HG02943 (cell line): ENCODE measurements around the gene EIF1.
"Not testable (repeated sequence)": the region's sequence is repeated elsewhere in the genome, so short reads cannot be mapped to it uniquely, and the experiment has no call there.

Source experiments
- ATAC-seq: cut with Tn5 transposase; IDR thresholded peaks from one replicate; pipeline ENCODE4 v1.9.1; 2021; ENCODE audit warnings: mild to moderate bottlenecking, low read depth, moderate library complexity; ENCODE audit not compliant: unreplicated experiment

The EIF1 gene

DNA sequence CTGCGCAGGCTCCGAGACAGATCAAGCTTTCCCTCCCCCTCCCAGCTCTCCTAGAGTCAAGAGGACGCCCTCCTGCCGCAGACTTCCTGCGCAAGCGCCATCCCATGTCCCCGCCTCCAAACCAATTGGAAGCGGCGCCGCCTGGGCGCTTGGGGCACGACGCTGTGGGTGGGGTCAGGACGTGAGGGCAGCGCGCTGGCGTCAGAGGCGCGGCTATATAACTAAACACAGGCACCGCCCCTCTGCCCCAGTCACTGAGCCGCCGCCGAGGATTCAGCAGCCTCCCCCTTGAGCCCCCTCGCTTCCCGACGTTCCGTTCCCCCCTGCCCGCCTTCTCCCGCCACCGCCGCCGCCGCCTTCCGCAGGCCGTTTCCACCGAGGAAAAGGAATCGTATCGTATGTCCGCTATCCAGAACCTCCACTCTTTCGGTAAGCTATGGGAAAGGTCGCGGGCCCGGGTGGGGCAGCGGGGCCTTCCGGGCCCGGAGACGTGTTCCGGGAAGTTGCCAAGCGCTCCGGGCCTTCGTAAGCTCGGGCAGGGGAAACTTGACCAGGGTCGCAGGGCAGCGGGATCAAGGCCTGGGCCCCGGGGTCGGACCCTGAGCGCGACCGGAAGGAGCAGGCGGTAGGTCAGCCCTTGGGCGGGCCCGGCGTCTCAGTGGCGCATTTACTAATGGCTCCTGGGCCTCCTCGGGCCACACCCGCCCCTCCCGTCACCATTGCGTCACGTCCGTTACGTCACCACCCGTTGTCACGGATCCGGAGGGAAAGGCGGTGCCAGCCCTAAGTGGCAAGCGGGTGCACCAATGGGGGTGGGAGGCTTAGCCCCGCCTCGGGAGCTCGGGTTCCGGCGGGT lies at the start of gene EIF1:
EIF1 (plus strand) TSS at position 245 of the 856 bp plus-strand sequence; CDS start at position 399, 154 bp downstream.
- ATAC-seq = peak; percentile 76

DNA sequence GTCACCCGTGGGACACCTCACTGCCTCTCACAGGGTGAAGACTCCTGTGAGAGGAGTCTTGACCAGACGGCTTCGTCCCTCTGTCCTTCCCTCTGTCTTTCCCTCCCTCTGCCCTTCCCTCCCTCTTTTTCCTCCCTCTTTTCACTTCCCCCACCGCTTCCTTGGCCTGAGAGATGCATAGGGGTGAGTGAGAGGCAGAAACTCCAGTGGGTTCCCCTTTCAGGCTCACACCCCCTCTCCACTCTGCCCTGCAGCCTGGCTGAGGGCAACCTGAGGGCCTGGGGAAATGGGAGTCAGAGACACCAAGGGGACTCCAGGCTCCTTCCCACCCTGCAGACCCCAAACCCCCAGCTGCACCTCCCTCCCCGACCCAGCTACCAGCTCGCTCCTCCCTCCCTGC lies 49.7 kb upstream of the EIF1 start:
- no peak for ATAC-seq

DNA sequence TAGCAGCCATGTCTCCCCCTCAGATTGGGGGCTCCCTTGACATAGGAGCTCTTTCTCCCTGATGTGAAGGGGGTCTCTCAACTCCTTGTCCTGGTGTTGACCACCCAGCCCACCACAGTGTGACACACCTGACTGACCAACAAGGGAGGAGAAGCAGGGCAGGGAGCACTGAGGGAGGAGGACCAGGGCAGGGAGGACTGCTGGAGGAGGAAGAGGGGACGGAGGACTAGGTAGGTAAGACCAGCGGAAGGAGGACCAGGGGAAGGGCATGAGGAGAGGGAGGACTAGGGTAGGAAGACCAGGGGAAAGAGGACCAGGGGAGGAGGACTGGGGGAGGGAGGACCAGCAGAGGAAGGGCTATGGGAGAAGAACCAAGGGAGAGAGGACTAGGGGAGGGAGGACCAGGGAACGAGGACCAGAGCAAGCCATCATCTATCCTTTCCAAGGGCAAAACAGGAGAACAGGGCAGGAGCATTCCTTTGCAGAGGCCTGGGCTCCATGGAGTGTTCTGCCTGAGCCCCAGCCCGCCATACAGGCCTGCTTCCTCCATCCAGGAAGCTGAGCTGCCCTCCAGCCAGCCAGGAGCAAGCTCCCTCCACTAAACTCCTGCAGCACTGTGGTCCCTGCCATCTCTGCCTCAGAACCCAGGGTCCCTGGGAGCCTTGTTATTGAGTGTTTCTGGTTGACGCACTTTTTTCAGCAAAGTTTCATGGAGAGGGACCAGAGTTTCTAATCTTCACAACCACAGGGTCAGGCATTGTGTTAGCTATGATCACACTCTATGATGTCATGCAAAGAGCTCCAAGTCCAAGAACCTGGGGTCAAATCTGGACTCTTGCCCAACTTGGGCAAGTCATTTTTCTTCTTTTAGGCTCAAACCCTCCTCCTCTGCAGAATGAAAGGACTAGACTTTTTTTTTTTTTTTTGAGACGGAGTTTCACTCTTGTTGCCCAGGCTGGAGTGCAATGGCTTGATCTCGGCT lies 48.9 kb upstream of the EIF1 start:
- ATAC-seq = no peak

DNA sequence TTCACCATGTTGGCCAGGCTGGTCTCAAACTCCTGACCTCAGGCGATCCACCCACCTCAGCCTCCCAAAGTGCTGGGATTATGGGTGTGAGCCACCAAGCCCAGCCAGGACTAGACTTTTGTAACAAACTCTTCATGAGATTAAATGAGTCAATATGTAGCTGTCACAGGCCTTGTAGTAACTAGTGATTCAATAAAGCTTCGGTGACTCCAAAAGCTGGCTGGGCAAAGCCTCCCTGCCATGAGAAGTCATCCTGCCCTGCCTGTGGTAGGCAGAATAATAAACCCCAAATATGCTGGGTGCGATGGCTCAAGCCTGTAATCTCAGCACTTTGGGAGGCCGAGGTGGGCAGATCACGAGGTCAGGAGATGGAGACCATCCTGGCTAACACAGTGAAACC lies 48.1 kb upstream of the EIF1 start:
- ATAC-seq = not testable (repeated sequence)

DNA sequence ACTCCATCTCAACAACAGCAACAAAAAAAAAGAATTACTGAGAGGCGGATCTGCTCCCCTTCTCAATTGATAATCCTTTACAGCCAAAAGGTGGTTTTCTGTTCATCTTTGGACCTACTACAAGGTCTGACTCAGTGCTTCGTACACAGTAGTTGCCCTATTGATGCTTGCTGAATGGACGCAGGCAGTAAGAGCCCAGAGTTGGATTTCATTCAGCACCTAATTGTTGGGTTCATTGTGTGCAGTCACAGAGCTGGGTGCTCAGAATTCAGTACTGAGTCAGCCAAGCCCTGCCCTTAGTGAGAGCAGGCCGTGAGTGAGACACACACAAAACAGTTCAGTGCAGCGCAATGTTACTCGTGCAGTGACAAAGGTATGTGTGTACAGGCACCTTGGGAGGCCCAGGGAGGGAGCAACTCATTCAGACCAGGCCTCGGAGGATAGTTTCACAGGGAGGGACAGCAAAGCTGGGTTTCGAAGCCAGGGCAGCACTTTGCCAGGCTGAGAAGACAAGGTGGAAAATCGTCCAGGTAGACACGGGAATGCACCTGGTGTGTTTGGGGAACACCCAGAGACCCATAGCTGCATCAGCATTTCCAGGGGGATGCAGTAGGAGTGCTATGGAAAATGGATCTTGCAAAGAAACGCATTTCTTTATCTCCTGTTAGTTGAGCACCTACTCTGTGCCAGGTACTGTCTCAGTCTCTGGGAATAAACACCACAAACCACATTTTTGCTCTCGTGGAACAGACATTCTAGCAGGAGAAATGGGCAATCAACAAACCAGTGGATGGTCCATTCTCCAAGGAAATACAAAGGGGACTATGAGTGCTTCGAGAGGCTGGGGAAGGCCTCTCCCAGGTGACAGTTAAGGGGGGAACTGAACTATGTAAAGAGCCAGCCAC lies 46.2 kb upstream of the EIF1 start:
- ATAC-seq = no peak

DNA sequence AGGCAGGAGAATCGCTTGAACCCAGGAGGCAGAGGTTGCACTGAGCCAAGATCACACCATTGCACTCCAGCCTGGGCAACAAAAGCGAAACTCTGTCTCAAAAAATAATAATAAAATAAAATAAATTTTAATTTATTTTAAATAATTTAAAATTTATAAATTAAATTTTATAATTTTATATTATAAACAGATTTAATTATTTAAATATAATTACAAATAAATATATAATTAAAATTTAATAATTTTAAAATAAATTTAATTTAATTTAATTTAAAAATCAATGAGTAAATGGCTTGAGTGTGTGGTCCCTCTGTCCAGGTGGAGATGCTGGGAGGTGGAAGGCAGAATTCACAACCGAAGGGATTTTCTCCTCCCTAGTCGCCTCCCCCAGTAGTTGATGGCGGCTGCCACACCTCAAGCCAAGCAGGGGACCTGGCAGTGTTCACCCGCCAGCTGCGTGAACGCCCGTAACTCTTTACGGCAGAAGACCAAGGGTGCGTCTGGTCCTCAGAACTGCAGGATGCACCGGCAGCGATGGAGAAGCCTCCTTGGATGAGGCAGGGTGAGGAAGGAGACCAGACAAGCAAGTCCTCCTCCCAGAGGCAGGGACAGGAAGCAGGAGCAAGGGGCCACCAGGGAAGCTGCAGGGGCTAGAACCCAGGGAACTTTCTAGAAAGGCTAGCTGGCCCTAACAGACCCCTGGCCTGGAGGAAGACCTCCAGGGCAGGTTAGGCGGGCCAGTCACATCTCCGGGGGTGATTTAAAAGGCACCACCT lies 41.5 kb upstream of the EIF1 start:
- no peak for ATAC-seq

DNA sequence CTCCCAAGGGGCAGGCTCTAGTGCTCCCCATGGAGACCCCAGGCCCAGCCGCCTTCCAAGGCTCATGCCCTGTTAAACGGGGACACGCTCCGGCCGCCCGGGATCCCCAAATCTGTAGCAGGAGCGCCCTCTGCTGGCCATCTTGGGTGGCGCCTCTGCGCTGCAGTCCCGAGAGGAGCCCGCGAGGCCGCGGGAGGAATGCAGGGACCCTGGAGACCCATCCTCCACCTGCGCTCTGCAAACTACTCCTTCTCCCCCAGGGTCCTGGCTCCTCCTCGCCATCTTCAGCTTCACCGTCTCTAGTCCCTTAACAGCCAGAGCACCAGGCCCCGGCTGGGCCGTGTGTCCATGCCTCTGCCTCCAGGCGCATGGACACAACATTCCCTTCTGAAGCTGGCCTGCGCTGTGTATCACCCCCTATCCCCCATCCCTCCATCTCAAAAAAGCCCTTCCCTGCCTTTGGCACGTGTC lies 40.7 kb upstream of the EIF1 start:
- ATAC-seq = no peak

DNA sequence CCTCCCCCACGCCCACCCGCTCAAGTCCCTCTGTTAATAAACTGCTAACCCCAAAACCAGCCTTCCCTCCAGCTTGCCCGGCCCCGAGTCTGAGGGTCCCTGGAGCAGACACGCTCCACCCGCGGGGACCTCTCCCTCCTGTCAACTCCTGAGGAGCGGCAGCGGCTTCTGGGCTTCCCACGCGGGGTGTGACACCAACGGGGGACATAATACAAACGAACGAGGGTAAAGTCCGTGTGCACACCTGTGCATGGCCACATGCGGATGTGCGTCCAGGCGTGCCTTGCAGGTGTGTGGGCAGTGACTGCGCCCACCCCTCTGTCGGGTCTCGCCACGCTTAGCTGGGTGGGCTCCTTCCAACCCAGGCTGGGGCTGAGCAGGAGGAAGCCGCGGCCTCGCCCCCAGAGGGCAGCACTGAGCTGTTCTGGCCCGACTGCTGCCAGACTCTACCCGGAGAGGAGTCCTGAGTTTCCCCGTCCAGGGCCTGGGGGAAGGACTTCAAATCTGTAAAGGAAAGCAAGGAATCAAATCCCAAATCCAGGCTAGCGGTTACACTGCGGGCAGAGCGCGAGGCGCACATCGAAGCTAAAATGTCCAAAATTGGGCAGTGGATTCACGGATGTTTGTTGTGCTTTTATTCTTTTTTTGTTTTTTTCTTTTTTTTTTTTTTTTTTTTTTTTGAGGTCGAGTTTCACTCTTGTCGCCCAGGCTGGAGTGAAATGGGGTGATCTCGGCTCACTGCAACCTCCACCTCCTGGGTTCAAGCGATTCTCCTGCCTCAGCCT lies 40.1 kb upstream of the EIF1 start:
- no peak for ATAC-seq

DNA sequence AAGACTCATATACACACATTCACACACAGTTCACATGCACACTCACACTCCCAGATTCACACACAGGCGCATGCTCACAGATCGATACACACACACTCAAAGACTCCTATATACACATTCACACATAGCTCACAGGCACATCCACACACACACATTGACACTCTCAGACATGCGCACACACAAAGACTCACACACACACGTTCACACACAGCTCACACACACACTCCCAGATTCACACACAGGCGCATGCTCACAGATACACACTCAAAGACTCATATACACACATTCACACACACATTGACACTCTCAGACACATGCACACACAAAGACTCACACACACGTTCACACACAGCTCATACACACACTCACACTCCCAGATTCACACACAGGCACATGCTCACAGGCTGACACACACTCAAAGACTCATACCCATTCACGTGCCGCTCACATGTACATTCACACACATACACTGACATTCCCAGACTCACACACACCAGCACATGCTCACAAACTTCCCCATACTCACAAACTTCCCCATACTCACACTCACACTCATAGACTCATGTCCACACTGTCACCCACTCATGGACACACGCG lies 38.7 kb upstream of the EIF1 start:
- no peak for ATAC-seq

DNA sequence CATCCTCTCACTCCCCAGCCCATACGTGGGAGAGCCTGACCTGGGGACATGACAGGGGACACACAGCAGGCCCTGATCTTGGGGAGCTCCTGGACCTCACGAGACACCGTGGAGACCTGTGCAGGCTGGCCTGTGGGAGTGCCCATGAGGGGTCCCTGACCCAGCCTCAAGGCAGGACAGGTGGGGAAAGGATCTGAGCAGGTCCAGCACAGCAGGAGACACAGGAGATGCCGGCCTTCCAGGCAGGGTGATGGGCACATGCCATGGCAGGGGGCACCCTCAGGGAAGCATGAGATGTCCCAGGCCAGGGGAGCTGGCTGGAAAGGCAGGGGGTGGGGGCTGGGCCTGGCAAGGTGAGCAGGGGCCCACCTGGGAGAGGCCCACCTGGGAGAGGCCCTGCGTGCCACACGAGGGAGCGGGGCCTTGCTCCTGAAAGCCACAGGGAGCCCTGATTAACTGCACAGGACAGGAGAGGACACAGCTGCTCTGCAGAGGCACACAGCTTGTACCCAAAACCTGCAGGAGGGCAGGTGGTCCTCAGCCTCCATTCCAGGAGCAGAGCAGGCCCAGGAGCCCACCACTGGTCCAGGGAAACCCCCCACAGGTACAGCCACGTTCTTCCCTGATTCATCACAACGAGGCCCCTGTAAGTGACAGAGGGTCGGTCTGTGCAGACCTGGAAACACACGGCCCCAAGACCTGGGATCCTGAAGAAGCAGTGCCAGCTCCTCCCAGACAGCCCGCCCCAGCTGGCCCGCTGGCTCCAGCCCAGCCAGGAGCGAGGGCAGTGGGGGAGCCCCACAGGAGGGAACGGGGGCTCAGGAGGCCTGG lies 37.7 kb upstream of the EIF1 start:
- no peak for ATAC-seq

DNA sequence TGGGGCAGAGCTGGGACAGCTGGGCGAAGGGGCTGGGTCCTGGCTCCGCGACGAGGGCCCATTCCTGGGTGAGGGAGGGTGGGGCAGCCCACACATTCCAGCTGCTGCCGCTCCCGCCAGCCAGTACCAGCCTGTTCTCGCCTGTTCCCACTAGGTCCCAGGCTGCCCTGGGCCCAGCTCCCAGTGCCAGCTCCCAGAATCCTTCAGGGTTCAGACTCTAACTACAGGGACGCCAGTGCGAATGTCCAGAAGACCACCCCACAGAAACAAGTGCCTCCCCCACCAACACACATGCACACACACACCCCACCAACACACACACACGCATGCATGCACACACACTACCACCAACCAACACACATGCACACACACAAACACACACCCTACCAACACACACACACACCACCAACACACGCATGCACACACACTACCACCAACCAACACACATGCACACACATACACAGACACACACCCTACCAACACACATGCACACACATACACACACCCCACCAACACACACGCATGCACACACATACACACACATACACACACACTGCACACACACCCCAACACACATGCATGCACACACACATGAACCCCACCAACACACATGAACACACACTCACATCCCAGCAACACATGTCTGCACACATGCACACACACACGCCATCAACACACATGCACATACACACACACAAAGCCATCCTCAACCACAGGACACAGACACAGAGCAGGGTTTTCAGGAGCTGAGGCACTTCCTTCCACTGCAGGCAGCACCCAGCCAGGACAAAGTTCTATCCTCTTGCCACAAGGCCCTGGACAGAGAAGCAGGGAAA lies 36.8 kb upstream of the EIF1 start:
- no peak for ATAC-seq

DNA sequence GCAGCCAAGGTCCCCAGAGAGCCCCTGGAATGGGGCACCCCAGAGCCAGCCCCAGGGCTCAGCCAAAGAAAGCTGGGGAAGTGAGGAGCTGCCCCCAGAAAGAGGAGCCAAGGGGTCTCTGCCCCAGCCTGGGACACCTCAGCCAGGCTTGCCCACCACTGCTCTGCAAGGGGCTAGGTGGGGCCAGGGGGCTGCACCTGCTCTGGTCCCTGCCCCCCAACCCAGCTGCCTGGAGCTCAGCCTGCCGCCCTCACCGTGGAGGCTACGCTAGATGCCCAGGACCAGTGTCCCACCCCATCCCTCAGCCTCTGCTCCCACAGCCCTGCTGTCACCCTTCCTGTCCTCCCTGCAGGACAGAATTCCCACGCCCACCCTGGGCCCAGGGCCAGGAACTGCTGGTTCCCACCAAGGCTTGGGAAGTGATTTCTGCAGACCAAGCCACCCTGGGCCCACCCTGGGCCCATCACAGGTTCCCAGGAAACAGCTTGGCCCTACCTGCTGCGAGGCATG lies 36.2 kb upstream of the EIF1 start:
- no peak for ATAC-seq

DNA sequence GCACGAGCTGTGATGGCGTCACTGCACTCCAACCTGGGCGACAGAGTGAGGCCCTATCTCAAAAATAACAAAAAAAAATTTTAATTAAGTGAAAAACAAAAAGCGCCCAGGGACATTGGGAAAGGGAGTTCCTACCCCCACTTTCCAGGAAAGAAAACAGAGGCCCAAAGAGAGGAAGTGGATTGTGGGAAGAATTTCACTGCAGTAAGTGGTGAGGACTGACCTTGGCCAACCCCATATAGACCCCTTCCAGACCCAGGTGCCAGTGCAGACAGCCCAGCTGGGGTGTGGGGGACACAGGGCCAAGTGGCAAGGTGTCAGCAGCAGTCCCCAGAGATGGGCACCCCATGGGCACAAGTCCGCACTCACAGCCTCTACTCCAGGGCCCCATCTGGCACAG lies 35.3 kb upstream of the EIF1 start:
- no peak for ATAC-seq

DNA sequence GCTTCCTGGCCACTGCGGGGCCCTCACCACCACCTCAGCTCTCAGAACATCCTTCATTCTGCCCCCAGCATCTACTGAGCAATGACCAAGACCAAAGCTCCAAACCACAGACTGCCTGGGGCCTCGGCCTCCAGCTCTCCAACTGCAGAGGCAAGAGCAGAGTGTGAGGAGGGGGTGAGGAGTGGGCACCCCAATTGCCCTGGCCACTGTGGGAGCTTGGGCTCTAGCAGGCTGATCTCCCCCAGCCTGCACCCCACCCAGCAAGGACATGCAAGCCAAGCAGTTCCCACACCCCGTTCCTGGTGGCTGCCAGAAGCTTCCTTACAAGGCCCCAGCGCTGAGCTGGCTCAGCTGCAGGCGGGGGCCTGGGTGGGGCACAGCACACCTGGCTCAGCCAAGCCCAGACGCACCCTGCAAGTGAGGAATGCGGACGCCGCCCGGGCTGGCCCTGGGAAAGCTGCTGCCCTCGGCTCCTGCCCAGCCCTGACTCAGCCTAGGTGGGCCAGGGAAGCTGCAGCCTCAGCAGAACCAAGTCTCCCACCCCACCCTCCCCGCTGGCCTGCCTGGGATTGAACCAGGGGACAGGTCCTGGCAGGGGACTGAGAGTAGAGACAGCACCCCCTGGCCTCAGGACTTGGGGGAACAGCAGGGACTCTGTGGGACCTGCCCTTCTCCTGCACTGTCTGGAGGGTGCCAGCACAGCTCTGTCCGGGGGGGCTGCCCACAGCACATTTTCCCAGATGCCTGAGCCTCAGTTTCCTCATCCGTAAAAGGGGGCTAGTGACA lies 34.6 kb upstream of the EIF1 start:
- ATAC-seq = no peak
